ENCODE measurements around the gene DNAJC15. TPM values are rescaled to one million over a fixed set of nuclear protein-coding genes. Genes with fewer than 3 reads are reported as not detected.

DNAJC15 gene
- total and polyA plus RNA-seq, 2 donors (not counting 3 experiments of a cell fraction or from before 2014, with no cell fraction given) = 21.8 to 40.8 TPM

- peak; percentile 68 for DNase-seq (ENCODE audit: low read depth, low spot score)
- peak; percentile 58 for FAIRE-seq
- intact Hi-C loops (cut with micrococcal nuclease) (loop anchor here (10.0 kb wide), 1 partner anchor 269 kb away; no protein-coding TSS in a partner anchor), dilution Hi-C loops (cut with MboI; ENCODE audit: extremely low pct_ligation_motif_present, low sequenced_read_pairs) (no loop called here)
- CTCF ChIA-PET = interaction anchor here (1.0 to 2.5 kb wide), 4 partner anchors 9 to 207 kb away, joined by 3 to 22 read pairs (median 4); no protein-coding TSS in a partner anchor
- Histone ChIP-seq H3K27ac (ENCODE audit: insufficient read depth, low read depth, low read length) (peak overlapping the region; percentile 30), H2AFZ (ENCODE audit: low read depth, low read length) (no peak overlapping the region), H3K4me2 (ENCODE audit: insufficient read depth, low read length) (peak overlapping the region; percentile 69), H3K79me2 (ENCODE audit: control insufficient read depth, insufficient read depth, low read length) (peaks cover 12% of the 10 kb centered on the region), H3K27me3 (ENCODE audit: control insufficient read depth in 2 of 2, insufficient read depth in 2 of 2, low read length in 2 of 2) (no peaks in the 10 kb centered on the region), H3K4me3 (replicated peaks in 1 of 3; ENCODE audit: insufficient read depth in 1 of 3, low read depth in 1 of 3, low read length in 3 of 3) (peak overlapping the region in 1 of 3 experiments; percentile 31), H3K9me1 (replicated peaks; ENCODE audit: control insufficient read depth, extremely low read depth, insufficient read depth, low read length) (no peaks in the 10 kb centered on the region), H3K9me3 (replicated peaks; ENCODE audit: control insufficient read depth, insufficient read depth, low read length) (no peaks in the 10 kb centered on the region), H4K20me1 (replicated peaks; ENCODE audit: control insufficient read depth, extremely low read depth, insufficient read depth, low read length) (no peaks in the 10 kb centered on the region), H3K9ac (replicated peaks; ENCODE audit: extremely low read depth, insufficient read depth, low read length) (no peak overlapping the region), H3K4me1 (ENCODE audit: control insufficient read depth, extremely low read depth, insufficient read depth, low read length) (peaks cover 22% of the 10 kb centered on the region), H3K36me3 (ENCODE audit: control insufficient read depth in 2 of 2, extremely low read depth in 1 of 2, insufficient read depth in 2 of 2, low read length in 2 of 2) (no peaks in the 10 kb centered on the region)
- TF ChIP-seq JUN (IDR thresholded peaks at IDR 0.05; ENCODE audit: borderline replicate concordance, insufficient read depth, insufficient read length, low read depth) (peak; percentile 16), GATA2 (IDR thresholded peaks at IDR 0.05; ENCODE audit: insufficient read depth, insufficient read length, low read depth, low read length) (peak; percentile 72), MAX (IDR thresholded peaks at IDR 0.05; ENCODE audit: insufficient read depth, insufficient read length) (no peak), FOS (IDR thresholded peaks at IDR 0.05; ENCODE audit: borderline replicate concordance, insufficient read depth, low read length) (peak; percentile 67), POLR2AphosphoS5 (IDR thresholded peaks at IDR 0.05; ENCODE audit: insufficient read depth, low read depth, low read length) (no peak), MYC (IDR thresholded peaks at IDR 0.05; ENCODE audit: low read depth, low read length) (no peak), CTCF (IDR thresholded peaks at IDR 0.05; ENCODE audit: extremely low read depth in 1 of 2, insufficient read depth in 1 of 2, low read depth in 1 of 2, low read length in 2 of 2) (no peak)
- no TSS peak for BruUV-seq (replicated peaks)
- POLR2A ChIA-PET = no interaction called here
Observed at GRCh38 chr13:43095771-43096719, 72.7 kb downstream of the DNAJC15 start.
